Activated CD4-positive, alpha-beta T cell treated with anti-CD3 and anti-CD28 coated beads, Interleukin-2, Interleukin-6, amounts not matched to agents 100 ng/mL and 50 ng/mL, durations not matched to agents 16 hours and 8 hours (primary cell): ENCODE data around the gene DROSHA.
"Not testable (repeated sequence)": the region's sequence is repeated elsewhere in the genome, so short reads cannot be mapped to it uniquely, and the experiment has no call there.

Source experiments
- DNase-seq: peaks from one replicate; pipeline ENCODE4 v3.0.0-alpha.2; 2020

DROSHA gene, protein sequence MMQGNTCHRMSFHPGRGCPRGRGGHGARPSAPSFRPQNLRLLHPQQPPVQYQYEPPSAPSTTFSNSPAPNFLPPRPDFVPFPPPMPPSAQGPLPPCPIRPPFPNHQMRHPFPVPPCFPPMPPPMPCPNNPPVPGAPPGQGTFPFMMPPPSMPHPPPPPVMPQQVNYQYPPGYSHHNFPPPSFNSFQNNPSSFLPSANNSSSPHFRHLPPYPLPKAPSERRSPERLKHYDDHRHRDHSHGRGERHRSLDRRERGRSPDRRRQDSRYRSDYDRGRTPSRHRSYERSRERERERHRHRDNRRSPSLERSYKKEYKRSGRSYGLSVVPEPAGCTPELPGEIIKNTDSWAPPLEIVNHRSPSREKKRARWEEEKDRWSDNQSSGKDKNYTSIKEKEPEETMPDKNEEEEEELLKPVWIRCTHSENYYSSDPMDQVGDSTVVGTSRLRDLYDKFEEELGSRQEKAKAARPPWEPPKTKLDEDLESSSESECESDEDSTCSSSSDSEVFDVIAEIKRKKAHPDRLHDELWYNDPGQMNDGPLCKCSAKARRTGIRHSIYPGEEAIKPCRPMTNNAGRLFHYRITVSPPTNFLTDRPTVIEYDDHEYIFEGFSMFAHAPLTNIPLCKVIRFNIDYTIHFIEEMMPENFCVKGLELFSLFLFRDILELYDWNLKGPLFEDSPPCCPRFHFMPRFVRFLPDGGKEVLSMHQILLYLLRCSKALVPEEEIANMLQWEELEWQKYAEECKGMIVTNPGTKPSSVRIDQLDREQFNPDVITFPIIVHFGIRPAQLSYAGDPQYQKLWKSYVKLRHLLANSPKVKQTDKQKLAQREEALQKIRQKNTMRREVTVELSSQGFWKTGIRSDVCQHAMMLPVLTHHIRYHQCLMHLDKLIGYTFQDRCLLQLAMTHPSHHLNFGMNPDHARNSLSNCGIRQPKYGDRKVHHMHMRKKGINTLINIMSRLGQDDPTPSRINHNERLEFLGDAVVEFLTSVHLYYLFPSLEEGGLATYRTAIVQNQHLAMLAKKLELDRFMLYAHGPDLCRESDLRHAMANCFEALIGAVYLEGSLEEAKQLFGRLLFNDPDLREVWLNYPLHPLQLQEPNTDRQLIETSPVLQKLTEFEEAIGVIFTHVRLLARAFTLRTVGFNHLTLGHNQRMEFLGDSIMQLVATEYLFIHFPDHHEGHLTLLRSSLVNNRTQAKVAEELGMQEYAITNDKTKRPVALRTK (N-terminal part only)

GRCh38 chr5:31531888-31532547 lies at the start of gene DROSHA, which contains the start of gene C5orf22:
TSS of gene DROSHA (minus strand) at chr5:31532093. CDS start at chr5:31529059, 3,034 bp downstream.
TSS of gene C5orf22 (plus strand) at chr5:31532301. CDS start at chr5:31532393, 92 bp downstream.
- DNase-seq: peak; percentile 96

DNA sequence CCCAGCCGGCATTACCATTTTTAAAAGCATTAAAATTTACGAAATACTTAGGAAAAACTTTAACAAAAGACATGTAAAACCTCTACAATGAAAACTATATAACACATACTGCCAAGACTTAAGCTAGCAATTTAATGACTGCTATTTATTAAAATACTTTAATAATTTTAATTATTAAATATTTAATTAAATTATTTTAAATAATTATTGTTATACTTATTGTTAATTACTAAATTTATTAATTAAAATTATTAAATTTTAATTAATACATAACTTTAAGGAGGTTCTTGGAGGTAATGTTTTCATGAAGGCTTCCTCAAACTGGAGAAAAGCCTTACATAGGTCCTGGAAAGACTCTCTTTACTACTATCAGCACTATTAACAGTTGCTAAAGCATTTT lies 47.7 kb upstream of the DROSHA start:
- no peak for DNase-seq

- no peak for DNase-seq
These were observed 45.5 kb upstream of the DROSHA start for GRCh38 chr5:31577438-31577837.

GRCh38 chr5:31574772-31575171 lies 42.9 kb upstream of the DROSHA start:
- no peak for DNase-seq

GRCh38 chr5:31573494-31574142 lies 41.7 kb upstream of the DROSHA start:
- DNase-seq: no peak

GRCh38 chr5:31569068-31569467 lies 37.2 kb upstream of the DROSHA start:
- no peak for DNase-seq

GRCh38 chr5:31568302-31568835 lies 36.5 kb upstream of the DROSHA start:
- no peak for DNase-seq

DNA sequence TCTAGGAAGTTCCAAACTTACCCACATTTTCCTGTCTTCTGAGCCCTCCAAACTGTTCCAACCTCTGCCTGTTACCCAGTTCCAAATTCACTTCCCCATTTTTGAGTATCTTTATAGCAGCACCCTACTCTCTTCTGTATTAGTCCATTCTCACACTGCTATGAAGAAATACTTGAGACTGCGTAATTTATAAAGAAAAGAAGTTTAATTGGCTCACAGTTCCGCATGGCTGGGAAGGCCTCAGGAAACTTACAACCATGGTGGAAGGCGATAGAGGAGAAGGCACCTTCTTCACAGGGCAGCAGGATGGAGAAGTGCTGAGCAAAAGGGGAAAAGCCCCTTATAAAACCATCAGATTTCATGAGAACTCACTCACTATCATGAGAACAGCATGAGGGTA lies 34.5 kb upstream of the DROSHA start:
- not testable (repeated sequence) for DNase-seq

DNA sequence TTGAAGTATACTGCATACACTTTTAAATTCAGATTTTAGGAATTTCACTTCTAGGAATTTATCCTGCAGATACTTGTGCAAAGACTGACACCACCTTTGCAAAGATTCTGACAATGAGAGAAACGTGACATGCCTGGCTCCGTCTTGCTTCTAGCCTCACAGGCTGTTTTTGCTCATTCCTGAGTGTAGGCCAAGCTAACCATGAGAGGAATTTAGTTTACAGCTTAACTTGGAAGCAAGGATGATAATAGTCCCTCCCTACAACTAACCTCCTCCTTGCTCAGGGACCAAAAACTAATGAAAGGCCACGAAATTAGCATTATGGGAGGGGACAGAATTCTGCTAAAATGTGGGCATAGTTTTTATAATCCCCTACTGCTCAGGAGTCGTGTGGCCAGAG lies 31.3 kb upstream of the DROSHA start:
- no peak for DNase-seq

- no peak for DNase-seq
These were observed 30.1 kb upstream of the DROSHA start for GRCh38 chr5:31561946-31562345.

GRCh38 chr5:31559942-31560341 lies 28.0 kb upstream of the DROSHA start:
- no peak for DNase-seq

- DNase-seq: no peak
These were observed 24.6 kb upstream of the DROSHA start for GRCh38 chr5:31556461-31556860.

DNA sequence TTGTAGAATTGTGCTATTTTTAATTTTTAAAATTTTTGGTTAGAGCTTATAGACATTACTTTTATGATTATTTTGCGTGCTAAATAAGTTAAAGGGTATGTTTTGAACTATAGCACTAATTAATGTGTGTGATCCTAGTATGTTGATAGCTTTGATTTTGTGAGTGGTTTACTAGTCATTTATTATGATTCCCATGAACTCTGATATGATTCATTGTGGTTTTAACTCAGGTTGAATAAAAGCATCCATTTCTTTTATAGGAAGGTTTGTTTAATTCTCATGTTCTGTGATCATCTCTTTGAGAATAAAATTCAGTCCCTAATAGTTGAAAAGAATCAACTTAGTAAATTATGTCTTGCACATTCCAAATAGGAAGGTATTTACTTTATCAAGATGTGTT lies 22.7 kb upstream of the DROSHA start:
- no peak for DNase-seq

DNA sequence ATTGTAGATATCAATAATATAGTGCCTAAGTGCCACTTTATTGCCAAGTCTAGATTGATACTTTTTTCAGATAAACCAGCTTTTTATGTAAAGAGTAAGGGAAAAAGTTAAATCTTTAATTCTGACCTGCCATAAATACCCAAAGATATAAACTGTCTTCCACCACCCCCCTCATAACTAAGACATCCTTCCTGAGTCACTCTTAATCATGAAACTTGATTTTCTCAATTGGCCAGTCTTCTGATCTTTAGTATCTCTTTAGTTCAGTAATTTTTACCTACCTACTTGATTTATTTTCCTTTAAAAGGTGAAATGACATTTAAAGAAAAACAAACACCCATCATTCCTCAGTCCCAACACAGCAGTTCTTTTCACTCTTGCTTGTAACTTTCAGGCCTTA lies 22.0 kb upstream of the DROSHA start:
- DNase-seq: no peak

- DNase-seq: no peak
These were observed 20.0 kb upstream of the DROSHA start for GRCh38 chr5:31551878-31552277.

DNA sequence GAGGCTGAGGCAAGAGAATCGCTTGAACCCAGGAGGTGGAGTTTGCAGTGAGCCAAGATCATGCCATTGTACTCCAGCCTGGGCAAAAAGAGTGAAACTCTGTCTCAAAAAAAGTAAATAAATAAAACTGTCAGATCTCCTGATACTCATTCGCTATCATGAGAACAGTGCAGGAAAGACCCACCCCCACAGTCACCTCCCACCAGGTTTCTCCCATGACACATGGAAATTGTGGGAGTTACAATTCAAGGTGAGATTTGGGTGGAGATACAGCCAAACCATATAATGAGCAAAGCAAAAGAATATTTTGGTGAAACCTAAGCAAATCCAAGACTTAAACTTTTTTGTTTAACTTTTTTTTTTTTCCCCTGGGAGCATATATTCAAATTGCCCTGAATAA lies 17.2 kb upstream of the DROSHA start:
- not testable (repeated sequence) for DNase-seq

GRCh38 chr5:31537851-31538250 lies 6.0 kb upstream of the DROSHA start:
- no peak for DNase-seq

DNA sequence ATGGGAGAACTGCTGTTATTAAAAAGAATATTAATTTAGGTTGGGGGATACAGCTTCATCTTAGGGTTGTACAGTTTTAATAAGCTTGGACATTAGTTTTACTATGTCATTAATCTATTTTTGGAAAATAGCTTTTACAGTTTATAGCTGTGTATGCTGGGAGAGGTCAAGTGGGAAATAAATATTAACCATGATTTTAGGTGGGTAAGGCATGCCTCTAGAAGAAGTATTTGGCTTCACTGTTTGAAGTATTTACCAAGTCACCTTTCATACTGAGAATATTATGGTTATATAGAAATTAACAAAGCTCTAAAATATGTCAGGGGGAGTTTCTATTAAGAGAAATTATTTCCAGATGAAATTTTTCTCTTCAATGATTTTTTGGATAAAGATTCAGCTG lies 5.5 kb upstream of the DROSHA start:
- DNase-seq: no peak

DNA sequence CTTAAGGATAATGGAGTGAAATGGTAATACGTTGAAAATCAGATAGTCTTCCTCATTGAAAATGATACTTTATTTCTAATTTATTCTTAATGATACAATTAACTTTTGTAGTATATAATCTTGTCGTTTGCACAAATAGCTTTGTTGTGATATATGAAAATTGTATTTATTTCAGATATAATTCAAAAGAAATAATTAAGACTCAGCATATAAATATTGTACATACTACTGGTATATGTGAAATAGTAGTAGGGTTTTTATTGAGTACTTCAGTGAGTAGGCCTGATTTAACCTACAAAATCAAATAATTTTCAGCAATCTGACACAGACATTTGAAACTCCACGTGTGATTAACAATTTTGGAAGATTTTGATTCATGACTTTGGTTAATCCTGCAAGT lies 5.0 kb upstream of the DROSHA start:
- no peak for DNase-seq

- DNase-seq: no peak
These were observed 2.7 kb upstream of the DROSHA start for GRCh38 chr5:31534527-31535046.

DNA sequence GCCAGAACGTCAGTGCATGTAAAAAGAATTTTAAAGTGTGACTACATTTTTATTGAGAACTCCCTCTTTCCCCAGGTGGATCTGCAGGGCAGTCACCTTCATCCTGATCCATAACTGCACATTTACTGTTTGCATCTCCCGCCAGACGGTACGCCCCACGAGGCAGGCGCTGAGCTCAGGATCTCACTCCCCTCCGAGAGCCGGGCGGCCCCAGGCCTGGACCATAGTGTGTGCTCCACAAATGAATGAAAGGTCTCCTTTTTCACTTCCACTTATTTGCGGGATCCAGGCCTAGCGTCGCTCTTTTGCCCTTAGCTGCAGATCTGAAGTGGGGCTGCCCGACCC lies 378 bp downstream of the DROSHA start:
- DNase-seq: peak; percentile 33
